ENCODE data around the gene TAF15.

The TAF15 gene

GRCh38 chr17:35808962-35809854 lies at the start of gene TAF15:
TSS of gene TAF15 (plus strand) at chr17:35809484. CDS start at chr17:35809570, 86 bp downstream.
- peak; percentile 98 for DNase-seq (ENCODE audit: low spot score)

GRCh38 chr17:35760587-35760986 lies 48.7 kb upstream of the TAF15 start, which contains the start of gene C17orf50:
TSS of gene C17orf50 (plus strand) at chr17:35760887. CDS start at chr17:35760942, 55 bp downstream.
- no peak for DNase-seq (ENCODE audit: low spot score)

DNA sequence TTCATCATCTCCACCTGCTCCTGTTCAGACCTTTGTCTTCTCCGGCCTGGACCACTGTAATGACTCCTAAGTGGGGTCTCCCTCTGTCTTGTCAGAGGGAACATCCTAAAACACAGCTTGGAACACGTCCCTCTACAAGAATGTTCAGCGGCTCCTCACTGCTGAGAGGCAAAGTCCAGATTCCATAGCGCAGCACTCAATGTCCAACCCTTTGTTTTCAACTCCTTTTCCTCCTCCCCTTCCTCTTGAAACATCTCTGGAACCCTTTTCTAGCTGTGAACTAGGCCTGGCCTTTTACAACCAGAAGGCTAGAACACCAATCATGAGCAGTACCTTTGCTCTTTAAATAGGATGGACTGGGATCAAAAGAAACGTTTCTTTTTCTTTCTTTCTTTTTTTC lies 47.7 kb upstream of the TAF15 start:
- no peak for DNase-seq (ENCODE audit: low spot score)

DNA sequence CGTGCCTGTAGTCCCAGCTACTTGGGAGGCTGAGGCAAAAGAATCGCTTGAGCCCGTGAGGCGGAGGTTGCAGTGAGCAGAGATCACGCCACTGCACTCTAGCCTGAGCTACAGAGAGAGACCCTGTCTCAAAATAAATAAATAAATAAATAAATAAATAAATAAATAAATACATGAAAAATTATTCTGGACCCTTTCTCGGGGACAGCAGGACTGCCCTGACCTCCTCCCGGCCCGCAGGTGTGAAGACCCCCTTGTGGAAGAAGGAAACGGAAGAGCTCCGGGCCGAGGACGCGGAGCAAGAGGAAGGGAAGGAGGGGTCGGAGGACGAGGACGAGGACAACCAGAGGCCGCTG lies 45.5 kb upstream of the TAF15 start:
- no peak for DNase-seq (ENCODE audit: low spot score)

DNA sequence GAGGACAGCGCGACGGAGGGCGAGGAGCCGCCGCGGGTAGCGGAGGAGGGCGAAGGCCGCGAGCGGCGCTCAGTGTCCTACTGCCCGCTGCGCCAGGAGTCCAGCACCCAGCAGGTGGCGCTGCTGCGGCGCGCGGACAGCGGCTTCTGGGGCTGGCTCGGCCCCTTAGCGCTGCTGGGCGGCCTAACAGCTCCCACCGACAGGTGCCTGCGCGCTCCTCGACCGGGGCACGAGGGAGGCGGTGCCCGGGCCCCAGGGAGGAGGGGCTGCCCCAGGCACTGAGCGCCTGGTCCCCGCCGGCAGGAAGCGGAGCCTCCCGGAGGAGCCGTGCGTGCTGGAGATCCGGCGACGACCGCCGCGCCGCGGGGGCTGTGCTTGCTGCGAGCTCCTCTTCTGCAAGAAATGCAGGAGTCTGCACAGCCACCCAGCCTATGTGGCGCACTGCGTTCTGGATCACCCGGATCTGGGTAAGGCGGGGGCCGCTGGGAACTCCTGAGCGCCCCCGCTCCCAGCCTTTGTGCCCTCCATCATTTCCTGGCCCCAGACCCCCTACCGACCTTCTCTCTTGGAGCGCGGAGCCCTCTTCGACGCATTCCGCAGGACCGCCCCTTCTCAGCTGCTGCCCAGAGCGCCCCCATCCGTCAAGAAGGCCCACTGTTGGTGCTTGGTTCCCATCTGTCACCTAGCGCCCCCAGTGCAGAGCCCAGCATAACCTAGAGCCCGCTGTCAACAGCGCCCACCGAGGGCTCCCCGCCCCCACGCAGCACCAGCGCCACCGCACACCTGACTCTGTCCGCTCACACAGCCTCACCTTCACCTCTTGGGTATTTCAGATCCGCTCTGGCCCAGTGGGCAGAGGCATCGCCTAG lies 44.9 kb upstream of the TAF15 start:
- DNase-seq (ENCODE audit: low spot score) = peak; percentile 86

- no peak for DNase-seq (ENCODE audit: low spot score)
These were observed 44.1 kb upstream of the TAF15 start for GRCh38 chr17:35765086-35765710.

DNA sequence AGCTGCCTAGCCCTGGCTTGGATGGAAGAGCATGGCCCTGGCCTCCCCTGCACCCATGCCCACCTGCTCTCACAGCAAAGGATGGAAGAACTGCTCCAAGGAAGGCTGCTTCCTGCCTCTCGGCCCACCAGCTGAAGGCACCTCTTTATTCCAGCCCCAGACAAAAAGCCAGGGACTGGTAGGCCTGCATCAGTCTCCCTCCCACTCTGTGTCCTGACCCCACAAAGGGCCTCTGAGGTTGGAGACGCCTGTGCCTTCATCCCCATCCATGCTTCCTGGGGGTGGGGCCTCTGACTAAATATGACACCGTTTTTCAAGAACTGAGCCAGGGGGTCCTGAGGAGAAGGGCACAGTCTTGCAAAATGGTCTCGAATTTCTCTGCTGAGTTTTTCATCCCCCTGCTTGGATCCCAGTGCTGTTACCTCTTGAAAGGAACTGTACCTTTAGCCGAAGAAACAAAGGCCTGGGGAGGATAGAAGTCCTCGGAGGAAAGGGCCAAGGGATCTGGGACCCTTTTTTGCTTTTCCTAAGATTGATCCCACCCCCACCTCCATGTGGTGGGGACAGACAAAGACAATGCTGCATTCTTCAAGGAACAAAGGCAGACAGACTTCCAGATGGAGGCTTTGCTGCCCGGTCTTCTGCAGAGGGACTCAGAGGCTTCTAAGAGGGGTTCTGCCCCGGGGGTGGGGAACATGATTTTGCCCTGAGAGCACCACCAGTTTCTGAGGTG lies 43.4 kb upstream of the TAF15 start:
- DNase-seq (ENCODE audit: low spot score) = no peak

GRCh38 chr17:35766489-35766877 lies 42.8 kb upstream of the TAF15 start:
- DNase-seq (ENCODE audit: low spot score) = no peak

GRCh38 chr17:35766903-35767510 lies 42.3 kb upstream of the TAF15 start:
- DNase-seq (ENCODE audit: low spot score) = peak; percentile 12

DNA sequence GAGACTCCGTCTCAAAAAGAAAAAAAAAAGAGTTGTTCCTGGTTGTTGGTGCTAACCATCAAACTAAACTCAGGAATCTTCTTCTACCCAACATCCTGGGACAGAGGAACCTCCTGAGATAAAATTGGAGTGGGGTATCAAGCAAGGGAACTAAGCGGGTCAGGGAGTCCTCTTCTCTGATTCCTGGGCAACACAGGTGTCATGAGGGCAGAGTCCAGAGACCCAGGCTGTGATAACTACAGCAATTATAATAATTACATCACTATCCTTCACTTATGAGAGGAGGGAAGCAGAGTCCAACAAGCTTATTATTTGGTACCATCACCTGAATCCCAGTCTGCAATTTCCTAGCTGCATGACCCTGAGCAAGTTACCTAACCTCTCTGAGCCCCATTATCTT lies 40.5 kb upstream of the TAF15 start:
- DNase-seq (ENCODE audit: low spot score) = no peak

DNA sequence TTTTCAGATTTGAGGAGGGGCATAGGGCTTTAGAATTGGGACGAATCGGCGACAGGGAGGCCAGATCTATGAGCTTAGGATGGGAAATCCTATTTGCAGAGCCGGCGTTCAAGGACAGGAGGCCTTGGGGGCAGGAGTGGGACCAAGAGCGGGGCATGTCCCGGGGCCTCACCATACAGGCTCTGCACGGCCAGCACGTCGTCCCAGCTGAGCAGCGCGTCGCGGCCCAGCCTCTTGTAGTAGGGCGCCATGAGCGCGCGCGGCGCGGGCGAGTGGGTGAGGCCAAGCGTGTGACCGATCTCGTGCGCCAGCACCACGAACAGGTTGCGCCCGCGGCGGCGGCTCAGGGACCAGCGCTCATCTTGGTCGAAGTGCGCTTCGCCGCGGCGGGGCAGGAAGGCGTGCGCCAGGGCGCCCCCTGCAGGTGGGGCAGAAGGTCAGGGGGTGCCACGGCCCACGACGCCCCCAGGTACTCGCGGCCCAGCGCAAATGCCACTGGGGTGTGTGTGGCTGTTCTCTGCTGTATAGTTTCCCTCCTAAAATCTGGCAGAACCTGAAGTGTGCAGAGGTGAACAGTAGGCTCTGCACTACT lies 39.3 kb upstream of the TAF15 start:
- no peak for DNase-seq (ENCODE audit: low spot score)

DNA sequence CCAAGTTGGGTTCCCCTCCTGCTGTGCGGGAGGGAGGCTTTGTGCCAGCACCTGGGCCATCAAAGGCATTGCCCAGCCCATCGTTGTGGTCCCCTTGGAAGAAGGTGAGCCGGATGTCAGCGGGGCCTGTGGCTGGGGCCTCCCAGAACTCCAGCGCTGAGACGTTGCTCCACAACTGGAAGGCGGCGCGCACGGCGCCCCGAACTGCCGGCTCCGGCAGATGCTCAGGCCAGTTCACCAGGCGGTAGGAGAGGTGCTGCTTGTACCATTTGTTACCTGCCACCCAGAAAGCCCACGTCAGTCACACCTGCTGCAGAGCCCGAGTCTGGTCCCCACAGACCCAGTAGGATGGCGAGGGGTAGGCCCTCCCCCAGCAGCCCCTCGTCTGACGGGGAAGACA lies 36.2 kb upstream of the TAF15 start:
- no peak for DNase-seq (ENCODE audit: low spot score)

DNA sequence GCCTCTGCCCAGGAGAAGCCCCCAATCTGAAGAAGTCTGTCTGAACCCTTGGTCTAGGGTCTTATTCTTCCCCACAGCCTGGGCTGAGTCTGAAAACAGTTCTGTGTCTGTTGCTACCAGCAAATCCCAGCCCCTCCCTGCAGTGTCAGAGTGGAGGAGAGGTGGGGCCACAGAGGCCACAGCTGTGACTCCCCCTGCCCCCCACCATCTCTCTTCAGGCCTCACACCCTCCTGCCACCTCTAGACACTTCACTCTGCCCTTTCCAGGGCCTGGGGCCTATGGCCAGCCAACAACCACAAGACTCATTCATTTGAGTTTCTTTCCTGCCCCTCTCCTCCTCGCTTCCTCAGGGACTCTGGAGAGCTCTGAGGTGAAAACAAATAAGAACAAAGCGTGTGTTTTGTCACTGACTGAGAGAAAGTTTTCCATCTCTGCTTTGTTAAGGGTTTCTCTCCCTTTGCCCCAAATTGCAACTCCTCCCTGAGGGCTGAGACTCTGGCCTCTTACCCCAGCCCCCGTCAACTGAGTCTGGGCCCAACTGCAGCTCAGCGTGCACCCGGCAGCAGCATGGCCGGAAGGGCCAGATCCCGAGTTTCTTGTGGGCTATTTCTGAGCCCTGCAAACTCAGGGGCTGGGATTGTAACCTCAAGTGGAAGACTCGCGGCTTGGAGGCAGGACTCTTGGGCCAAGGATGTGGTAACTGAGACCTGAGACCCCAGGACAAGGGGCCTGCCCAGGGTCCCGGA lies 35.4 kb upstream of the TAF15 start:
- no peak for DNase-seq (ENCODE audit: low spot score)

DNA sequence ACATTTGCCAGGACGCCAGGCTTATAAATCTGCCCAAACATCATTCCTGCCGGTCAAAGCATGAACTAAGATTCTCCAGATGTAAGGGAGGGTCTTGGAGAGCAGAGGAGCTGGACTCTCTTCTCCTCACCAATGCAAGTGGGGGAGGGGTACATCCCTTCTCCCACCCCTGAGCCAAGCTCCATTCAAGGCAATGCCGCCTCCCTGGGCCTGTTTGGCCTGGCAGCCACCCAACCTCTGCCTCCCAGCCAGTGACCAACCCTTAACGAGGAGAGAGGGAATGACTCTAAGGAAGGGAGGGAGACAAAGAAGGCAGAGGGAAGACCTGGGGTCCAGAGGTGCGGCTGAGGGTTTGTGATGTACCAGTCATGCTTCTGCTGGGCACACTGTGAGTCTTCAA lies 34.8 kb upstream of the TAF15 start:
- DNase-seq (ENCODE audit: low spot score) = no peak

DNA sequence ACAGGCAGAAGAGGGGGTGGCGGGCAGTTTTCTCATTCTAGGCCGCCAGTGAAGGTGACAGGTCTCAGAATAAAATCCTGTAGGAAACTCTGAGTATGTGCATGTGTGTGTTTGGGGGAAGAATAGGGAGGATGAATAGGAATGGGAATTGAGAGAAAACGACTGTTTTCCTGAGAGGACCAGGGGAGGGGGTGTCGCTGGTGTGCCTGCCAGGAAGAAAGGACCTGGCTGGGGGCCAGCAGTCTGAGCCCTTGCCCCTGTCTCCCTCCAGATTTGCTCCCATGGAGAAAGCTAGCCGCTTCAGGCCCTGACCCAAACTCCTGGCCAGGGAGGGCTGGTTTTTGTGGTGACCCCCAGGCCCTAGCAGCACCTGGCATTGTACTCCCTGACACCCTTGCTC lies 34.2 kb upstream of the TAF15 start:
- DNase-seq (ENCODE audit: low spot score) = no peak

GRCh38 chr17:35775583-35775982 lies 33.7 kb upstream of the TAF15 start:
- no peak for DNase-seq (ENCODE audit: low spot score)

GRCh38 chr17:35778641-35779196 lies 30.6 kb upstream of the TAF15 start:
- DNase-seq (ENCODE audit: low spot score) = no peak

DNA sequence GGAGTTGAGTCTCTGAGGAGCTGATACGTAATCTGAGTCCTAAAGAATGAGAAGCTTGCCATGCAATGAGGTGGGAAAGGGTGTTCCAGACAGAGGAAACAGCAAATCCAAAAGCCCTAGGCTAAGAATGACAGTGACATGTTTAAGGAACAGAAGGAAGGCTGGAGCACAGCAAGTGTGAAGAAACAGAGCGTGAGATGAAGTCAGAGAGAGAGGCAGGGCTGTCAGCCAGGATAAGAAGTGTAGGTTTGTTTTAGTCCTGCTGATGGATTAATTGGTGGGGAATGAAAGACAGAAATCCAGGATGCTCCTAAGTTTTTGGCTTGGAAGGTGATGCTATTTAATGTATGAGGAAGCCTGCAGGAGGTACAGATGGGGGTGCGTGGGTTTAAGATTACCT lies 28.3 kb upstream of the TAF15 start:
- no peak for DNase-seq (ENCODE audit: low spot score)

DNA sequence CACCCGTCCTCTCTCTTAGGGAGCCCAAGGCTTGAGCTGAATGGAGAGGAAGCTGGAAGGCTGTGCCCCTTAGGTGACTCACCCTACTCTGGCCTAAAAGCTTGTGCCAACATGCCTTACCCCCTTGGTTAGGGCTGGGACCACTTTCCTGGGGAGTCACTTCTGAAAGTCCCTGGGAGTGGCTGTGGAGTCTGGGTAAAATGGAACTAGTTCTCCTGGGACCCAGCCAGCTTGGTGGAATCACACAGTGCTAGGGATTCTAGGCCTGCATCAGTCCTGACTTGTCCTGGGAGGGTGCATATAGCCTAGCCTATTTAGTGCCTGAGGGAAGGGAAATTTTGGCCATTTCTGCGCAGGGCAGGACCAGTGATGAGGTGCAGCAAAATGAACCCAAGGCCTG lies 24.4 kb upstream of the TAF15 start:
- DNase-seq (ENCODE audit: low spot score) = no peak

- DNase-seq (ENCODE audit: low spot score) = no peak
These were observed 22.3 kb upstream of the TAF15 start for GRCh38 chr17:35786941-35787432.

All from hematopoietic multipotent progenitor cell treated with erythropoietin and hydrocortisone succinate and interleukin-3 and kit ligand, for 15 days (in vitro differentiated cells).